Peyer's patch (tissue), 4 donors: ENCODE measurements around the gene TTC22. TPM values are rescaled to one million over a fixed set of nuclear protein-coding genes. Genes with fewer than 3 reads are reported as not detected.
A peak's percentile ranks its signal among the peaks of the same experiment; 100 is the strongest.
"Not testable (repeated sequence)": the region's sequence is repeated elsewhere in the genome, so short reads cannot be mapped to it uniquely, and the experiment has no call there.

Experiments used
- DNase-seq, 3 donors: peaks; one replicate each; pipeline ENCODE4 v3.0.0-alpha.2; 2017 to 2019
- H3K27ac ChIP-seq, 4 donors: fragments of 200-600 bp; sonication (generic); one replicate each; pipeline ENCODE4 v1.5.1; 2016 to 2019
- H3K27me3 ChIP-seq, 2 donors: fragments of 200-600 bp; sonication (generic); one replicate each; pipeline ENCODE4 v1.5.1; 2019
- H3K36me3 ChIP-seq, 3 donors: fragments of 200-600 bp; sonication (generic); one replicate each; pipeline ENCODE4 v1.5.1; 2016 to 2019
- H3K4me1 ChIP-seq, 4 donors: fragments of 200-600 bp; sonication (generic); one replicate each; pipeline ENCODE4 v1.5.1; 2016 to 2019
- H3K4me3 ChIP-seq, 4 donors: fragments of 200-600 bp; sonication (generic); 1 replicate in 3 of 4; 2 replicates in 1 of 4; pipeline ENCODE4 v1.5.1; 2016 to 2019; ENCODE audit warnings: mild to moderate bottlenecking in 1 of 4
- H3K9me3 ChIP-seq, 4 donors: fragments of 200-600 bp; sonication (generic); one replicate each; pipeline ENCODE4 v1.5.1; 2016 to 2019; ENCODE audit warnings: mild to moderate bottlenecking in 1 of 4
- POLR2A ChIP-seq, 2 donors: fragments of 450-650 bp; IDR thresholded peaks; one replicate each; pipeline ENCODE4 v1.5.1; 2017; ENCODE audit warnings: antibody characterized with exemption in 2 of 2, mild to moderate bottlenecking in 2 of 2, moderate library complexity in 2 of 2
- total RNA-seq, 4 donors: library from RNA; depleted of rRNA; stranded (reverse); fragments of >200 nt; gene quantifications; one replicate each; pipeline ENCODE4 v1.1.0, GENCODE V29; 2016
- TF ChIP-seq, protein P1 (sequence below), 6 experiments: fragments of 450-650 bp in 4 of 6; fragments of 200-600 bp in 2 of 6; sonication (generic) in 1 of 6; IDR thresholded peaks; one replicate each; pipeline ENCODE4 v1.5.1; 2017 to 2019; ENCODE audit warnings: antibody characterized with exemption in 6 of 6, mild to moderate bottlenecking in 3 of 6, moderate library complexity in 1 of 6

Gene TTC22
- total RNA-seq, 4 donors from 2014 or later = 15.7 to 136 (median 102) TPM

DNA sequence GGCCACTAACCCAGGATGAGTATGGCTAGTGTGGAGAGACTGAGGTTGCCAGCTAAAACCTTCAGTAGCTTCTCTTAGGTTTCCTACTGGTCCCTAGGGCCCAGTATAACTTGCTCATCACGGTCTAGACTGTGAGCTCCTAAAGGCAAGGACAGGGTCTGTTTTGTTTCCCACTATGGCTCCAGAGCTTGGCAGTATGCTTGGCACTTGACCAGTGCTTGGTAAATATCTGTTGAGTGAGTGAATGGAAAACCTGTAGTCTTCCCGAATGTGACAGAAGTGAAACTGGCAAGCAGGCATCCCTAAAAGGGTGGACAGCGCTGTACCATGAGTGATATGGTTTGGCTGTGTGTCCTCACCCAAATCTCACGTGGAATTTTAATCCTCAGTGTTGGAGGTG is 23.7 kb downstream of the TTC22 start:
- no peaks in the 10 kb centered on the region for H3K9me3 ChIP-seq
- peaks cover 0 to 13% (median 0%) of the 10 kb centered on the region in 3 donors for H3K36me3 ChIP-seq
- peaks cover 0 to 6% (median 0%) of the 10 kb centered on the region in 4 donors for H3K4me1 ChIP-seq
- TF ChIP-seq POLR2A (IDR thresholded peaks at IDR 0.05) = no peak
- TF ChIP-seq, protein P1, sequence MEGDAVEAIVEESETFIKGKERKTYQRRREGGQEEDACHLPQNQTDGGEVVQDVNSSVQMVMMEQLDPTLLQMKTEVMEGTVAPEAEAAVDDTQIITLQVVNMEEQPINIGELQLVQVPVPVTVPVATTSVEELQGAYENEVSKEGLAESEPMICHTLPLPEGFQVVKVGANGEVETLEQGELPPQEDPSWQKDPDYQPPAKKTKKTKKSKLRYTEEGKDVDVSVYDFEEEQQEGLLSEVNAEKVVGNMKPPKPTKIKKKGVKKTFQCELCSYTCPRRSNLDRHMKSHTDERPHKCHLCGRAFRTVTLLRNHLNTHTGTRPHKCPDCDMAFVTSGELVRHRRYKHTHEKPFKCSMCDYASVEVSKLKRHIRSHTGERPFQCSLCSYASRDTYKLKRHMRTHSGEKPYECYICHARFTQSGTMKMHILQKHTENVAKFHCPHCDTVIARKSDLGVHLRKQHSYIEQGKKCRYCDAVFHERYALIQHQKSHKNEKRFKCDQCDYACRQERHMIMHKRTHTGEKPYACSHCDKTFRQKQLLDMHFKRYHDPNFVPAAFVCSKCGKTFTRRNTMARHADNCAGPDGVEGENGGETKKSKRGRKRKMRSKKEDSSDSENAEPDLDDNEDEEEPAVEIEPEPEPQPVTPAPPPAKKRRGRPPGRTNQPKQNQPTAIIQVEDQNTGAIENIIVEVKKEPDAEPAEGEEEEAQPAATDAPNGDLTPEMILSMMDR (IDR thresholded peaks at IDR 0.05) = no peak
- DNase-seq = no peak
- H3K4me3 ChIP-seq = no peak overlapping the region
- H3K27me3 ChIP-seq = no peaks in the 10 kb centered on the region
- H3K27ac ChIP-seq = peak overlapping the region in 1 of 4 donors; percentile 58

DNA sequence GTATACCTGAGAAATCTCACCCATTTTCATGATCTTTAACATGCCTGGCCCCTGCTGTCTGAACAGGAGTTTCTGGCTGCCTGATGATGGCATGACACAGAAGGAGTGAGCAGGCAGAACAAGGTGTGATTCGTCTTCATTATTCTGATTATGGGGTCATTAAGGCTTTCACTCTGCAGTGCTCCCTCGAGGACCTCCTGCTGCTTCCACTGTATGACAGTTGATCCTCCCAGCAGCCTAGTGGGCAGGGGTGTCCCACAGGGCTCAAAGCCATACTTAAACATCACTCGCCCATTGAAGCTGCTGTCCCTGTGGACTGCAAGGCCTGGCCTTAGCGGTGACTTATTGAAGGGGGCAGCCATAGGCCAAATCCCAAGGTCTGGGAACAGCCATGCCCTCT is 24.1 kb downstream of the TTC22 start:
- Histone ChIP-seq H3K9me3 (no peaks in the 10 kb centered on the region), H3K4me1 (peaks cover 0 to 6% (median 0%) of the 10 kb centered on the region in 4 donors), H3K27ac (peak overlapping the region in 1 of 4 donors; percentile 58), H3K4me3 (no peak overlapping the region), H3K36me3 (peaks cover 0 to 13% (median 0%) of the 10 kb centered on the region in 3 donors), H3K27me3 (no peaks in the 10 kb centered on the region)
- TF ChIP-seq POLR2A (IDR thresholded peaks at IDR 0.05) = no peak
- TF ChIP-seq, protein P1 (IDR thresholded peaks at IDR 0.05) = no peak
- DNase-seq = no peak

DNA sequence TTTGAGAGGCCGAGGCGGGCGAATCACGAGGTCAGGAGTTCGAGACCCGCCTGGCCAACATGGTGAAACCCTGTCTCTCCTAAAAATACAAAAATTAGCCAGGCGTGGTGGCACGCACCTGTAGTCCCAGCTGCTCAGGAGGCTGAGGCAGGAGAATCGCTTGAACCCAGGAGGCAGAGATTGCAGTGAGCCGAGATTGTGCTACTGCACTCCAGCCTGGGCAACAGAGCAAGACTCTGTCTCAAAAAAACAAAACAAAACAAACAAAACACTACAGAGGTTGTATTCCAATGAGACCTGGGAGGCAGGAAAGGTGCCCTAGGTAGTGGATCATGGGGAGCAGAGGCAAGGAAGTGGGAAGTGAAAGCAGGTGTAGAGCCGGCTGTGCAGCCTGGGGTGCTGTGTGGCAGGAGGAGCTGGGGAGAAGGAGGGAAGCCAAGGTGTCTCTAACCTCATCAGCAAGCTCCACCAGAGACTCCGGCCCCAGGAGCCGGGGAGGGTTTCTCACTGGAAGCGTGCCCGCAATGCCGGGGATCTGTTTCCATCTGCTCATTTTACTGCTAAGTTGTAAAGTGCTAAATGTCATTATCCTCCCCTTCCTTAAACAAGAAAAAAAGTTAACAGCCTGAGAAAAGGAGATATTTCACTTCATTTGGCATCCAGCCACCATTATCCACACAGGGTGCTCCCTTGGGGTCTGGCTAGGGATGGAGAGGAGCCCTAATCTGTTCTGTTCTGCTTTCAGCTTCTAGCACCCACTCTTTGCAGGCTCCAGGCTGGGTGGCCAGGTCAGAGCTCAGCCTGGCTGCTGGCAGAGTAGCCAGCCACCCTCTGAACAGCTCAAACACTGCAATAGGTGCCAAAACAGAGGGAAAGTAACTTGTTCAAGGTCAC is 25.0 kb downstream of the TTC22 start:
- peak overlapping the region in 2 of 4 donors; percentile 39 to 58 for H3K27ac ChIP-seq
- DNase-seq = peak in 1 of 3 donors; percentile 67

DNA sequence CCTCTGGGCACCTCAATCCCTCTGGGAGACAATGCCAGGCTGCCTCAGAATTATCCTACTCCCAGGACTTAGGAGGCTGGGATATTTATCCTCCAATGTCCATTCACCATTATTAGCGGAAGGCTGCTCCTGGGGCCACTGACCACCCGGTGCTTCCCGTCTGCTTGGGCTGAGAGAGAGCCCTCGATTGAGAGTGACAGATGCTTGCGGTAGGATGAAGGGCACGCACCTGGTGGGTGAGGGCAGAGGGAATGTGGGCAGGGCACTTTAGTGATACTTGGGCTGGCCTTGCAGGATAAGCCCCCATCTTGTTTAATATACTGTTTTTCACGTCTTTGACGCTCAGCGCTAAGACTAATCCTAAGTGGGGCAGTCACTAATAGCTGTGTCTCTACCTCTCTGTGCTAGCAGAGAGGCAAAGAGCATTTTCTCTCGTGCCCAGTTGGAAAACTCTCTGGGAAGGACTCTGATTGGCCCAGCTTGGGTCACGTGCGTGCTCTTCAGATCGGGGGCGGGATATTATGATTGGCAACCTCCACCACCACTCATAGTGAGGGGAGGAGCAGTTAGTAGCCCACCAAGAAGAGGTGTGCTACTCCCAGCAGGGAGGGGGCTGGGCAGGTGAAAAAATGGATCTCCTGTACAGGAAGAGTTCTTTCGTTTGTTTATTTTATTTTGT is 26.2 kb downstream of the TTC22 start:
- TF ChIP-seq POLR2A (IDR thresholded peaks at IDR 0.05) = no peak
- TF ChIP-seq, protein P1 (IDR thresholded peaks at IDR 0.05) = no peak
- Histone ChIP-seq H3K36me3 (no peaks in the 10 kb centered on the region), H3K27ac (no peak overlapping the region), H3K27me3 (no peaks in the 10 kb centered on the region), H3K9me3 (no peaks in the 10 kb centered on the region), H3K4me3 (no peak overlapping the region), H3K4me1 (peaks cover 0 to 6% (median 0%) of the 10 kb centered on the region in 4 donors)
- no peak for DNase-seq

More for the DNA sequence above, 25.0 kb downstream of the TTC22 start:
- H3K4me3 ChIP-seq, H3K27me3 ChIP-seq, H3K4me1 ChIP-seq, H3K36me3 ChIP-seq, H3K9me3 ChIP-seq: not testable (repeated sequence)

DNA sequence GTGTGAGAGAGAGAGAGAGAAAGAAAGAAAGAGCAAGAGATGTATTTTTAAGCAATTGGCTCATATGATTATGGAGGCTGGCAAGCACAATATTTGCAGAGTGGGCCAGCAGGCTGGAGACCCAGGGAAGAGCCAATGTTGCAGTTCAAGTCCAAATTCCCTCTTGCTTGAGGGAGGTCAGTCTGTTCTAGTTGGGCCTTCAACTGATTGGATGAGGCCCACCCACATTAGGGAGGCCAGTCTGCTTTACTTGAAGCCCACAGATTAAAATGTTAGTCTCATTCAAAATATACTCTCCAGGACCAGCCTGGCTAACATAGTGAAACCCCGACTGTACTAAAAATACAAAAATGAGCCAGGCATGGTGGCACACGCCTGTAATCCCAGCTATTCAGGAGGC is 28.2 kb downstream of the TTC22 start:
- no peak for DNase-seq
- Histone ChIP-seq H3K9me3 (no peaks in the 10 kb centered on the region), H3K27ac (no peak overlapping the region), H3K36me3 (no peaks in the 10 kb centered on the region), H3K4me3 (no peak overlapping the region), H3K27me3 (no peaks in the 10 kb centered on the region), H3K4me1 (peaks cover 0 to 6% (median 0%) of the 10 kb centered on the region in 4 donors)
- TF ChIP-seq, protein P1 (IDR thresholded peaks at IDR 0.05) = no peak
- no peak for TF ChIP-seq POLR2A (IDR thresholded peaks at IDR 0.05)

DNA sequence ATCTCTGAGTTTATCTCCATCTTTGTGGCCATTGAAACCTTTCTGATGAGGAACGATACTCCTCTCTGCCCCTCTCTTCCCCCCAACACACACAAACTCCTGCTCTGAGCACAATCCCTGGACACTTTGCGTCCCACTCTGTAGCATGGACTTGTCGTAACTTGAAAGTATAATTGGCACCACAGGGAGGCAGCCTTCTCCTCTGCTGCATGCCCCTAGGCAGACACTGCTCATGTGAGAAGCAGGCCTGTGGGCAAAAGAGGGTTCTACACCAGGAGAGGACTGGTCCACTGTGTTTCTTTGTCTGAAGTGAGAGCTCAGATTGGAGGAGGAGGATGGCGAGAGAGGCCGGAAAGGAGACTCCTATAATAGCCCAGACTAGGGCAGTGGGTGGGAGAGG is 33.0 kb downstream of the TTC22 start:
- no peak for TF ChIP-seq POLR2A (IDR thresholded peaks at IDR 0.05)
- TF ChIP-seq, protein P1 (IDR thresholded peaks at IDR 0.05) = peak in 3 of 6 experiments; percentile 37 to 50 (median 47)
- no peaks in the 10 kb centered on the region for H3K36me3 ChIP-seq
- H3K4me1 ChIP-seq = peaks cover 0 to 6% (median 3%) of the 10 kb centered on the region in 4 donors
- H3K27ac ChIP-seq = no peak overlapping the region
- no peak for DNase-seq
- H3K9me3 ChIP-seq = no peaks in the 10 kb centered on the region
- H3K27me3 ChIP-seq = no peaks in the 10 kb centered on the region
- H3K4me3 ChIP-seq = no peak overlapping the region
